CD14-positive monocyte (primary cell): Measurements from ENCODE around the gene KCNH1. TPM values are rescaled to one million over a fixed set of nuclear protein-coding genes. Genes with fewer than 3 reads are reported as not detected.

Source experiments
- DNase-seq, 3 donors: peaks; one replicate each; pipeline ENCODE4 v3.0.0-alpha.2; 2011 to 2022
- H2AFZ ChIP-seq: 2 replicates; pipeline ENCODE4 v1.6.0; 2012; ENCODE audit warnings: mild to moderate bottlenecking, low read depth, low read length, inconsistent platforms; ENCODE audit not compliant: insufficient read depth, poor library complexity, severe bottlenecking
- H3K27ac ChIP-seq, 2 donors: 1 replicate in 1 of 2; 2 replicates in 1 of 2; pipeline ENCODE4 v1.5.1; 2012 to 2013; ENCODE audit warnings: low read length in 2 of 2, control low read depth in 1 of 2, inconsistent platforms in 1 of 2, low read depth in 1 of 2, mild to moderate bottlenecking in 1 of 2
- H3K27me3 ChIP-seq, 2 donors: one replicate each; pipeline versions ENCODE4 v1.6.0 to v1.6.1; 2011 to 2013; ENCODE audit warnings: low read length in 2 of 2; ENCODE audit not compliant: control insufficient read depth in 2 of 2, insufficient read depth in 2 of 2
- H3K36me3 ChIP-seq, 2 donors: replicated peaks in 1 of 2; 1 replicate in 1 of 2; 2 replicates in 1 of 2; pipeline versions ENCODE4 v1.5.1 to v1.6.1; 2012 to 2013; ENCODE audit warnings: low read length in 2 of 2, control low read depth in 1 of 2, inconsistent platforms in 1 of 2, mild to moderate bottlenecking in 1 of 2; ENCODE audit not compliant: insufficient read depth in 2 of 2, control insufficient read depth in 1 of 2
- H3K4me1 ChIP-seq, 2 donors: 1 replicate in 1 of 2; 2 replicates in 1 of 2; pipeline versions ENCODE4 v1.5.1 to v1.6.1; 2012 to 2013; ENCODE audit warnings: low read length in 2 of 2, control low read depth in 1 of 2, inconsistent platforms in 1 of 2, mild to moderate bottlenecking in 1 of 2, moderate library complexity in 1 of 2; ENCODE audit not compliant: insufficient read depth in 2 of 2, control insufficient read depth in 1 of 2
- H3K4me2 ChIP-seq: replicated peaks from 2 replicates; pipeline ENCODE3; 2012; ENCODE audit warnings: low read length, moderate library complexity, mild to moderate bottlenecking; ENCODE audit not compliant: poor library complexity, severe bottlenecking; ENCODE audit errors: extremely low read depth
- H3K4me3 ChIP-seq, 3 experiments: fragments of 200-600 bp in 1 of 3; sonication (generic) in 1 of 3; replicated peaks in 1 of 3; 1 replicate in 2 of 3; 2 replicates in 1 of 3; pipeline ENCODE4 v1.5.1; 2011 to 2013; ENCODE audit warnings: low read length in 3 of 3, mild to moderate bottlenecking in 3 of 3, control low read depth in 2 of 3, low read depth in 2 of 3, inconsistent platforms in 1 of 3, moderate library complexity in 1 of 3
- H3K79me2 ChIP-seq: 2 replicates; pipeline ENCODE4 v1.6.0; 2012; ENCODE audit warnings: mild to moderate bottlenecking, control low read depth, inconsistent platforms, low read length, moderate library complexity; ENCODE audit not compliant: insufficient read depth
- H3K9ac ChIP-seq: 2 replicates; pipeline ENCODE4 v1.6.0; 2017; ENCODE audit warnings: low read length, mild to moderate bottlenecking; ENCODE audit not compliant: insufficient read depth, poor library complexity, severe bottlenecking
- H3K9me3 ChIP-seq, 2 donors: replicated peaks in 1 of 2; 1 replicate in 1 of 2; 2 replicates in 1 of 2; pipeline versions ENCODE4 v1.5.1 to v1.6.1; 2012 to 2013; ENCODE audit warnings: low read length in 2 of 2, control low read depth in 1 of 2; ENCODE audit not compliant: control insufficient read depth in 1 of 2, insufficient read depth in 1 of 2
- H4K20me1 ChIP-seq: 2 replicates; pipeline ENCODE4 v1.6.0; 2012; ENCODE audit warnings: mild to moderate bottlenecking, low read length, control low read depth, moderate library complexity; ENCODE audit not compliant: insufficient read depth
- H3K27ac Mint-ChIP-seq, 7 donors: one replicate each; pipeline ENCODE4 v1.8.0; 2020; ENCODE audit warnings: mild to moderate bottlenecking in 7 of 7, mixed read lengths in 7 of 7, moderate library complexity in 6 of 7, inconsistent platforms in 2 of 7
- H3K27me3 Mint-ChIP-seq, 3 donors: one replicate each; pipeline ENCODE4 v1.8.0; 2021 to 2022; ENCODE audit warnings: low read depth in 3 of 3, mild to moderate bottlenecking in 3 of 3, mixed read lengths in 3 of 3, moderate library complexity in 3 of 3, inconsistent platforms in 1 of 3
- H3K36me3 Mint-ChIP-seq, 2 donors: one replicate each; pipeline ENCODE4 v1.8.0; 2020; ENCODE audit warnings: mixed read lengths in 2 of 2, inconsistent platforms in 1 of 2, mild to moderate bottlenecking in 1 of 2
- H3K4me1 Mint-ChIP-seq: one replicate; pipeline ENCODE4 v1.8.0; 2020; ENCODE audit warnings: mild to moderate bottlenecking, mixed read lengths
- H3K4me3 Mint-ChIP-seq, 2 donors: one replicate each; pipeline ENCODE4 v1.8.0; 2020; ENCODE audit warnings: mild to moderate bottlenecking in 2 of 2, mixed read lengths in 2 of 2, moderate library complexity in 1 of 2
- H3K9me3 Mint-ChIP-seq, 7 donors: one replicate each; pipeline ENCODE4 v1.8.0; 2020 to 2022; ENCODE audit warnings: mixed read lengths in 7 of 7, mild to moderate bottlenecking in 6 of 7, moderate library complexity in 6 of 7, inconsistent platforms in 2 of 7
- WGBS: methylation state at CpG from one replicate; pipeline ENCODE4 v1.1.5; 2013; ENCODE audit warnings: missing lambda C conversion rate; ENCODE audit not compliant: insufficient coverage; 5-methylcytosine and 5-hydroxymethylcytosine counted together
- intact Hi-C, 2 donors: fragments of 100-400 bp; cut with micrococcal nuclease; formaldehyde crosslinking; loops; one replicate each; pipeline versions ENCODE4 v1.15.0 to v1.15.1; 2023
- polyA plus RNA-seq, 3 donors: library from polyadenylated mRNA; depleted of rRNA in 1 of 3; unstranded in 2 of 3; stranded (reverse) in 1 of 3; fragments of 300-500 nt in 2 of 3; fragments of >200 nt in 1 of 3; fragmentation: Illumina TruSeq in 2 of 3; gene quantifications; 1 replicate in 2 of 3; 2 replicates in 1 of 3; pipeline ENCODE4 v1.2.3, GENCODE V29; 2012 to 2021
- TF ChIP-seq, protein P1 (sequence below): fragments of 200-600 bp; IDR thresholded peaks from one replicate; pipeline ENCODE4 v1.8.0; 2022; ENCODE audit warnings: antibody characterized with exemption, mild to moderate bottlenecking

KCNH1 gene
- polyA plus RNA-seq, 3 donors, result not detected

DNA sequence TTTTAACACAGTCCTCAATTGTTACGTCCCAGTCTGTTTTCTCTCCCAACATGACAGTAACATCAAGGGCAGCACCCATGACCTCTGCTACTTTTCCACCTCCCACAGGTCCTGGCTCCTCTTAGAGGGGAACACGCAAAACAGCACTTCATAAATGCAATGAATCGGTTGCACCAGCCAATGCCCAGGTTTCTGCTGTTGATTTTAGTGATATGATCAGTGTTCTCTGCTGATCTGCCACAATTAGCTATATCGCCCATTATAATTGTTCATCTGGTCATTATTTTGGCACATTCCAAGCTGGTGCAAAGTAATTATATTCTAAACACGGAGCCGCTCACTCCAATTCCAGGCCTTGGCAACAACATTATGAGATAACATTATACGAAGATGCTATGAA is 184.5 kb downstream of the KCNH1 start:
- no peak overlapping the region for H3K27ac Mint-ChIP-seq
- WGBS, result 100% methylated on average over 1 of the region's 7 CpGs

DNA sequence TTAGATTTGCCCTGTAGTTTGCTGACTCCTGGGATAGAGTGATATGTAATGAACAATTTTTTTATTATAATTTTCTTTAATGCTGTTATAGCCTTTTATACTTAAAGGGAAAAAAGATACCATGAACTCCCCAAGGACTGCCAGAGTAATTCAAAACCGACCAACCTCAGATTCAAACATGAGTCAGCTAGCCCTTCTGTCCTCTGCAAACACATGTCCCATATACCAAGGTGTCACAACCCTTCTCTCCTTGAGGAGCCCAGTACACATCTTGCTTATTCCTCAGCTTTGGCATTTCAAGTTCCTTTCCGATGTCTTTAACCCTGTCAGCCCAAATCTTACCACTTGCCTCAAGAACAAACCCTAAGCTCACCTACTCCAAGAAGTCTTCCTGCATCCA is 184.9 kb downstream of the KCNH1 start:
- H3K9me3 ChIP-seq, result no peaks in the 10 kb centered on the region
- WGBS, result 75% methylated on average over 2 of the region's 2 CpGs
- Mint-ChIP-seq H3K4me1 (no peaks in the 10 kb centered on the region), H3K27me3 (peaks cover 0 to 5% (median 0%) of the 10 kb centered on the region in 3 donors), H3K27ac (no peak overlapping the region), H3K36me3 (no peaks in the 10 kb centered on the region), H3K4me3 (no peak overlapping the region), H3K9me3 (peaks cover 0 to 2% (median 0%) of the 10 kb centered on the region in 7 donors)
- H3K36me3 ChIP-seq, result no peaks in the 10 kb centered on the region
- H3K79me2 ChIP-seq, result no peaks in the 10 kb centered on the region
- H3K27ac ChIP-seq, result no peak overlapping the region
- no peaks in the 10 kb centered on the region for H3K27me3 ChIP-seq
- intact Hi-C loops, result no loop called here
- TF ChIP-seq, protein P1, sequence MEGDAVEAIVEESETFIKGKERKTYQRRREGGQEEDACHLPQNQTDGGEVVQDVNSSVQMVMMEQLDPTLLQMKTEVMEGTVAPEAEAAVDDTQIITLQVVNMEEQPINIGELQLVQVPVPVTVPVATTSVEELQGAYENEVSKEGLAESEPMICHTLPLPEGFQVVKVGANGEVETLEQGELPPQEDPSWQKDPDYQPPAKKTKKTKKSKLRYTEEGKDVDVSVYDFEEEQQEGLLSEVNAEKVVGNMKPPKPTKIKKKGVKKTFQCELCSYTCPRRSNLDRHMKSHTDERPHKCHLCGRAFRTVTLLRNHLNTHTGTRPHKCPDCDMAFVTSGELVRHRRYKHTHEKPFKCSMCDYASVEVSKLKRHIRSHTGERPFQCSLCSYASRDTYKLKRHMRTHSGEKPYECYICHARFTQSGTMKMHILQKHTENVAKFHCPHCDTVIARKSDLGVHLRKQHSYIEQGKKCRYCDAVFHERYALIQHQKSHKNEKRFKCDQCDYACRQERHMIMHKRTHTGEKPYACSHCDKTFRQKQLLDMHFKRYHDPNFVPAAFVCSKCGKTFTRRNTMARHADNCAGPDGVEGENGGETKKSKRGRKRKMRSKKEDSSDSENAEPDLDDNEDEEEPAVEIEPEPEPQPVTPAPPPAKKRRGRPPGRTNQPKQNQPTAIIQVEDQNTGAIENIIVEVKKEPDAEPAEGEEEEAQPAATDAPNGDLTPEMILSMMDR, result no peak
- H3K4me2 ChIP-seq, result no peak overlapping the region
- no peak overlapping the region for H3K9ac ChIP-seq
- no peak for DNase-seq
- no peaks in the 10 kb centered on the region for H4K20me1 ChIP-seq
- H3K4me3 ChIP-seq, result no peak overlapping the region
- no peak overlapping the region for H2AFZ ChIP-seq
- no peaks in the 10 kb centered on the region for H3K4me1 ChIP-seq

More for the DNA sequence above, 184.5 kb downstream of the KCNH1 start:
- no peaks in the 10 kb centered on the region for H3K36me3 Mint-ChIP-seq
- Histone ChIP-seq H3K9ac (no peak overlapping the region), H3K79me2 (no peaks in the 10 kb centered on the region), H3K4me3 (no peak overlapping the region), H3K36me3 (no peaks in the 10 kb centered on the region), H2AFZ (no peak overlapping the region), H3K27me3 (no peaks in the 10 kb centered on the region), H3K4me2 (no peak overlapping the region), H4K20me1 (no peaks in the 10 kb centered on the region), H3K4me1 (no peaks in the 10 kb centered on the region), H3K9me3 (no peaks in the 10 kb centered on the region), H3K27ac (no peak overlapping the region)
- DNase-seq, result no peak
- peaks cover 0 to 5% (median 0%) of the 10 kb centered on the region in 3 donors for H3K27me3 Mint-ChIP-seq
- H3K4me3 Mint-ChIP-seq, result no peak overlapping the region
- intact Hi-C loops, result no loop called here
- no peaks in the 10 kb centered on the region for H3K4me1 Mint-ChIP-seq
- peaks cover 0 to 3% (median 0%) of the 10 kb centered on the region in 7 donors for H3K9me3 Mint-ChIP-seq
- TF ChIP-seq, protein P1, result no peak
